ENCODE results near the gene DDC. TPM values are rescaled to one million over a fixed set of nuclear protein-coding genes. Genes with fewer than 3 reads are reported as not detected.

DDC gene
- total and polyA plus RNA-seq, 2 donors from 2014 or later: 7.8 to 257 TPM

GRCh38 chr7:50499092-50499491, 66.1 kb downstream of the DDC start:
- no peak for FAIRE-seq
- no peak for DNase-seq

GRCh38 chr7:50497968-50498367, 67.2 kb downstream of the DDC start:
- H3K4me3 ChIP-seq (ENCODE audit: low read length in 3 of 3): no peak overlapping the region
- FAIRE-seq (no peak), DNase-seq (no peak)
- peaks cover 0 to 8% (median 0%) of the 10 kb centered on the region in 3 donors for H3K36me3 ChIP-seq (ENCODE audit: control insufficient read depth in 2 of 3, insufficient read depth in 3 of 3, low read length in 3 of 3)
- no peaks in the 10 kb centered on the region for H3K27me3 ChIP-seq (ENCODE audit: control insufficient read depth, insufficient read depth, low read length)
- no peak for TF ChIP-seq CTCF (IDR thresholded peaks at IDR 0.05; ENCODE audit: borderline replicate concordance, extremely low read depth, insufficient read depth)
- intact Hi-C loops (cut with DNase I): no loop called here
- no peak overlapping the region for H3K27ac ChIP-seq (ENCODE audit: low read depth in 2 of 2, low read length in 2 of 2)
- peaks cover 0 to 7% (median 5%) of the 10 kb centered on the region in 3 donors for H3K4me1 ChIP-seq (ENCODE audit: control insufficient read depth in 2 of 3, insufficient read depth in 2 of 3, low read depth in 1 of 3, low read length in 3 of 3)
- H3K9me3 ChIP-seq (ENCODE audit: control insufficient read depth in 2 of 3, insufficient read depth in 1 of 3, low read length in 3 of 3): no peaks in the 10 kb centered on the region
- H3K9ac ChIP-seq (ENCODE audit: low read length in 3 of 3): no peak overlapping the region

More at GRCh38 chr7:50499092-50499491, 66.1 kb downstream of the DDC start:
- no peak overlapping the region for H3K27ac ChIP-seq (ENCODE audit: low read depth in 2 of 2, low read length in 2 of 2)
- no peak for TF ChIP-seq CTCF (IDR thresholded peaks at IDR 0.05; ENCODE audit: borderline replicate concordance, extremely low read depth, insufficient read depth)
- H3K4me1 ChIP-seq (ENCODE audit: control insufficient read depth in 2 of 3, insufficient read depth in 2 of 3, low read depth in 1 of 3, low read length in 3 of 3): peaks cover 0 to 8% (median 7%) of the 10 kb centered on the region in 3 donors
- no peaks in the 10 kb centered on the region for H3K9me3 ChIP-seq (ENCODE audit: control insufficient read depth in 2 of 3, insufficient read depth in 1 of 3, low read length in 3 of 3)
- peaks cover 0 to 8% (median 0%) of the 10 kb centered on the region in 3 donors for H3K36me3 ChIP-seq (ENCODE audit: control insufficient read depth in 2 of 3, insufficient read depth in 3 of 3, low read length in 3 of 3)
- no peak overlapping the region for H3K9ac ChIP-seq (ENCODE audit: low read length in 3 of 3)
- intact Hi-C loops (cut with DNase I): no loop called here
- no peak overlapping the region for H3K4me3 ChIP-seq (ENCODE audit: low read length in 3 of 3)
- no peaks in the 10 kb centered on the region for H3K27me3 ChIP-seq (ENCODE audit: control insufficient read depth, insufficient read depth, low read length)

- H3K4me3 ChIP-seq (ENCODE audit: low read length in 3 of 3): no peak overlapping the region
- no peak for FAIRE-seq
- DNase-seq: peak in 2 of 5 donors; percentile 15 to 18
- H3K9me3 ChIP-seq (ENCODE audit: control insufficient read depth in 2 of 3, insufficient read depth in 1 of 3, low read length in 3 of 3): no peaks in the 10 kb centered on the region
- no peak overlapping the region for H3K27ac ChIP-seq (ENCODE audit: low read depth in 2 of 2, low read length in 2 of 2)
- H3K36me3 ChIP-seq (ENCODE audit: control insufficient read depth in 2 of 3, insufficient read depth in 3 of 3, low read length in 3 of 3): peaks cover 0 to 8% (median 0%) of the 10 kb centered on the region in 3 donors
- H3K4me1 ChIP-seq (ENCODE audit: control insufficient read depth in 2 of 3, insufficient read depth in 2 of 3, low read depth in 1 of 3, low read length in 3 of 3): peaks cover 0 to 4% (median 0%) of the 10 kb centered on the region in 3 donors
- no peak overlapping the region for H3K9ac ChIP-seq (ENCODE audit: low read length in 3 of 3)
- H3K27me3 ChIP-seq (ENCODE audit: control insufficient read depth, insufficient read depth, low read length): no peaks in the 10 kb centered on the region
- TF ChIP-seq CTCF (IDR thresholded peaks at IDR 0.05; ENCODE audit: borderline replicate concordance, extremely low read depth, insufficient read depth): no peak
- intact Hi-C loops (cut with DNase I): no loop called here
Measured at GRCh38 chr7:50497068-50497642, 68.0 kb downstream of the DDC start.

Data from kidney (tissue), 14 donors.